DND-41 (cell line): Measurements from ENCODE around the gene COG7.

Experiments used
- CTCF ChIP-seq: IDR thresholded peaks from 2 replicates; pipeline ENCODE4 v1.5.1; 2012; ENCODE audit warnings: borderline replicate concordance, low read length, moderate library complexity, mild to moderate bottlenecking; ENCODE audit not compliant: poor library complexity, severe bottlenecking; ENCODE audit errors: extremely low read depth
- EZH2 ChIP-seq: IDR thresholded peaks from 3 replicates; pipeline ENCODE4 v1.6.1; 2012; ENCODE audit warnings: borderline replicate concordance, low read depth, mild to moderate bottlenecking, moderate library complexity, low read length, inconsistent platforms; ENCODE audit not compliant: severe bottlenecking

- TF ChIP-seq CTCF = no peak
- TF ChIP-seq EZH2 = no peak
Observed at GRCh38 chr16:23359092-23359760, 93.8 kb downstream of the COG7 start.
